ENCODE results near the gene HSD11B1. TPM values are rescaled to one million over a fixed set of nuclear protein-coding genes. Genes with fewer than 3 reads are reported as not detected.
"Not testable (repeated sequence)": the region's sequence is repeated elsewhere in the genome, so short reads cannot be mapped to it uniquely, and the experiment has no call there.

The HSD11B1 gene
- total RNA-seq, 5 donors from 2014 or later (not counting 1 experiment from before 2014, with no cell fraction given), result 0.41 to 1.1 TPM; not detected in 3

DNA sequence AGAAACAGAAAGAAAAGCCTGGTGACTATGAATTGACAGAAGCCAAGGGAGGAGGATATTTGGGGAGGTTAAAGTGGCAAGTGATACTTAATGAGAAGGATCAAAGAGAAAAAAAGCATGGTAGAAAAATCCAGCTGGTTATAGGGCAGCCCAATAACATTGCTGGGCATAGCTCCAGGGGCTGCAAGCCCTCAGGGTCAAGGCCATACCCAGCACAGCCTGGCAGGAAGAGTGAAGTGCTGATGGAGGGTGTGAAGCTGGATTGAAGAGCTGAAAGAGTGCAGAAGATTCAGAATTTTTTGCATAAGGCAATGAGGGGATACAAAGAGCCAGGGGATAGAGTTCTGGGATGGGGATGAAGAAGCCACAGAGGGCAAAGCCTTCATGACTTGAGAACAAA, 8.0 kb upstream of the HSD11B1 start:
- H3K4me1 ChIP-seq (ENCODE audit: control insufficient read depth in 1 of 2, extremely low read depth in 1 of 2, insufficient read depth in 2 of 2, low read length in 2 of 2), result no peaks in the 10 kb centered on the region
- H3K36me3 ChIP-seq (ENCODE audit: control insufficient read depth in 2 of 2, extremely low read depth in 1 of 2, insufficient read depth in 1 of 2, low read length in 1 of 2), result no peaks in the 10 kb centered on the region
- H3K27ac Mint-ChIP-seq, result no peak overlapping the region
- no peak overlapping the region for H3K27ac ChIP-seq (ENCODE audit: low read length)
- CTCF ChIA-PET, result interaction anchor here in 1 of 2 donors (0.6 kb wide), 1 partner anchor 45 kb away, joined by 3 read pairs; the partner anchor contains the start of gene LAMB3
- no peaks in the 10 kb centered on the region for H3K36me3 Mint-ChIP-seq
- H3K9me3 ChIP-seq, result no peaks in the 10 kb centered on the region
- POLR2A ChIA-PET, result no interaction called here
- peaks cover 0 to 7% of the 10 kb centered on the region in 2 donors for H3K27me3 Mint-ChIP-seq
- H3K4me3 Mint-ChIP-seq, result no peak overlapping the region
- ATAC-seq (replicated peaks in 1 of 4) (no peak), DNase-seq (no peak)
- no peak overlapping the region for H3K4me3 ChIP-seq (ENCODE audit: control insufficient read depth in 1 of 2, extremely low read depth in 1 of 2, low read length in 1 of 2)
- H3K27me3 ChIP-seq (replicated peaks in 1 of 2; ENCODE audit: control insufficient read depth in 2 of 2, extremely low read depth in 1 of 2, insufficient read depth in 2 of 2, low read length in 1 of 2), result peaks cover 0 to 2% of the 10 kb centered on the region in 2 experiments
- H3K4me1 Mint-ChIP-seq, result peaks cover 8 to 23% (median 20%) of the 10 kb centered on the region in 3 donors
- H3K9me3 Mint-ChIP-seq, result no peaks in the 10 kb centered on the region

DNA sequence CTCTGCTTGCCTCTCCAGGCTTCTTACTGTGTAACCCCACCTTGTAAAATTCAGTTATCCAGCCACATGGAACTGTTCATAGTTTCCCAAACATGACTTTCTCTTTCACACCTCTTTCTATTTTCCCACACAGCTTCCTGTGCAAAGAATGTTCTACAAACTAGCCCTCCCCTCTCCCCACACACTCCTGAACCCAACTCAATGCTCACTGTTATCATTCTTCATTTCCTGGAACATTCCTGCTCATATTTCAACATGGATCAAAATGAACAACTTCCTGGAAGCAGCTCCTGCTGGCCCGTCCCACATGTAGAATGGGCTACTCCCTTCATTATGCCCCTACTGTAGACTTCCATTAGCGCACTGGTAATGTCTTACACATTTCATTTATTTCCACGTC, 7.5 kb upstream of the HSD11B1 start:
- POLR2A ChIA-PET, result no interaction called here
- WGBS (ENCODE audit: insufficient coverage), result no CpG with 5 or more reads among the region's 3 CpGs
- Mint-ChIP-seq H3K4me3 (no peak overlapping the region), H3K9me3 (no peaks in the 10 kb centered on the region), H3K4me1 (peaks cover 7 to 21% (median 19%) of the 10 kb centered on the region in 3 donors), H3K27me3 (peaks cover 0 to 7% of the 10 kb centered on the region in 2 donors), H3K36me3 (no peaks in the 10 kb centered on the region), H3K27ac (no peak overlapping the region)
- Histone ChIP-seq H3K4me1 (ENCODE audit: control insufficient read depth in 1 of 2, extremely low read depth in 1 of 2, insufficient read depth in 2 of 2, low read length in 2 of 2) (no peaks in the 10 kb centered on the region), H3K27me3 (replicated peaks in 1 of 2; ENCODE audit: control insufficient read depth in 2 of 2, extremely low read depth in 1 of 2, insufficient read depth in 2 of 2, low read length in 1 of 2) (peaks cover 0 to 2% of the 10 kb centered on the region in 2 experiments), H3K4me3 (ENCODE audit: control insufficient read depth in 1 of 2, extremely low read depth in 1 of 2, low read length in 1 of 2) (no peak overlapping the region), H3K27ac (ENCODE audit: low read length) (no peak overlapping the region), H3K9me3 (no peaks in the 10 kb centered on the region), H3K36me3 (ENCODE audit: control insufficient read depth in 2 of 2, extremely low read depth in 1 of 2, insufficient read depth in 1 of 2, low read length in 1 of 2) (no peaks in the 10 kb centered on the region)
- CTCF ChIA-PET, result no interaction called here
- ATAC-seq (replicated peaks in 1 of 4) (no peak), DNase-seq (no peak)

DNA sequence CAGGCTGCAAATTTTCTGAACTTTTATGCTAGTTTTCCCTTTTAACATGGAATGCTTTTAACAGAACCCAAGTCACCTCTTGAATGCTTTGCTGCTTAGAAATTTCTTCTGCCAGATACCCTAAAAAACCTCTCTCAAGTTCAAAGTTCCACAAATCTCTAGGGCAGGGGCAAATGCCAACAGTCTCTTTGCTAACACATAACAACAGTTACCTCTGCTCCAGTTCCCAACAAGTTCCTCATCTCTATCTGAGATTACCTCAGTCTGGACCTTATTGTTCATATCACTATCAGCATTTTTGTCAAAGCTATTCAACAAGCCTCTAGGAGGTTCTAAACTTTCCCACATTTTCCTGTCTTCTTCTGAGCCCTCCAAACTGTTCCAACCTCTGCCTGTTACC, 4.0 kb upstream of the HSD11B1 start:
- H3K9me3 Mint-ChIP-seq; H3K27ac Mint-ChIP-seq; H3K4me3 ChIP-seq (ENCODE audit: control insufficient read depth in 1 of 2, extremely low read depth in 1 of 2, low read length in 1 of 2); H3K4me3 Mint-ChIP-seq; H3K27me3 Mint-ChIP-seq; H3K27ac ChIP-seq (ENCODE audit: low read length); DNase-seq; H3K4me1 ChIP-seq (ENCODE audit: control insufficient read depth in 1 of 2, extremely low read depth in 1 of 2, insufficient read depth in 2 of 2, low read length in 2 of 2); ATAC-seq (replicated peaks in 1 of 4); POLR2A ChIA-PET; H3K27me3 ChIP-seq (replicated peaks in 1 of 2; ENCODE audit: control insufficient read depth in 2 of 2, extremely low read depth in 1 of 2, insufficient read depth in 2 of 2, low read length in 1 of 2); CTCF ChIA-PET; H3K36me3 ChIP-seq (ENCODE audit: control insufficient read depth in 2 of 2, extremely low read depth in 1 of 2, insufficient read depth in 1 of 2, low read length in 1 of 2); H3K9me3 ChIP-seq; H3K36me3 Mint-ChIP-seq: not testable (repeated sequence)
- H3K4me1 Mint-ChIP-seq, result peaks cover 2 to 21% (median 16%) of the 10 kb centered on the region in 3 donors

DNA sequence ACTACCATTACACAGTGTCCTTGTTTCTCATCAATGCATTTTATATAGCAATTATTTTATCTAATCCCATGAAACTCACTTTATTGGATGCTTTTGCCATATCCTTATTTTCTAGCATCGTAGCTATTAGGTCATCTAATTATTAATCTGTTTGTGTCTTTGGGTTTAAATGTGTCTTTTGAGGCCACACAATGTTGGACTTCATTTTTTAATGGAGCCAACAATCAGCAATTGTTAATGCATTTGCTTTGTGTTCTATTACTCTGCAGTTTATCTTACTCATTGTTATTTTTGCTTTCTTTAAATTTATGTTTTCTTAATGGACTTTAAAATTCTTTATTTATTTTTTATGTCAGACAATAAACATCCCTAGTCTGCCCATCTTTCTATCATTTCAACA, 1.8 kb upstream of the HSD11B1 start:
- ATAC-seq (replicated peaks in 1 of 4) (no peak), DNase-seq (no peak)
- H3K27me3 ChIP-seq (replicated peaks in 1 of 2; ENCODE audit: control insufficient read depth in 2 of 2, extremely low read depth in 1 of 2, insufficient read depth in 2 of 2, low read length in 1 of 2), result no peaks in the 10 kb centered on the region
- no peaks in the 10 kb centered on the region for H3K4me1 ChIP-seq (ENCODE audit: control insufficient read depth in 1 of 2, extremely low read depth in 1 of 2, insufficient read depth in 2 of 2, low read length in 2 of 2)
- no peak overlapping the region for H3K4me3 Mint-ChIP-seq
- CTCF ChIA-PET, result no interaction called here
- peaks cover 0 to 10% (median 8%) of the 10 kb centered on the region in 3 donors for H3K4me1 Mint-ChIP-seq
- no peak overlapping the region for H3K4me3 ChIP-seq (ENCODE audit: control insufficient read depth in 1 of 2, extremely low read depth in 1 of 2, low read length in 1 of 2)
- H3K9me3 Mint-ChIP-seq, result no peaks in the 10 kb centered on the region
- H3K36me3 Mint-ChIP-seq, result peaks cover 4% of the 10 kb centered on the region
- H3K36me3 ChIP-seq (ENCODE audit: control insufficient read depth in 2 of 2, extremely low read depth in 1 of 2, insufficient read depth in 1 of 2, low read length in 1 of 2), result no peaks in the 10 kb centered on the region
- POLR2A ChIA-PET, result no interaction called here
- no peak overlapping the region for H3K27ac ChIP-seq (ENCODE audit: low read length)
- no peaks in the 10 kb centered on the region for H3K9me3 ChIP-seq
- WGBS (ENCODE audit: insufficient coverage), result no CpG with 5 or more reads among the region's 1 CpG
- peaks cover 2 to 7% of the 10 kb centered on the region in 2 donors for H3K27me3 Mint-ChIP-seq
- no peak overlapping the region for H3K27ac Mint-ChIP-seq

DNA sequence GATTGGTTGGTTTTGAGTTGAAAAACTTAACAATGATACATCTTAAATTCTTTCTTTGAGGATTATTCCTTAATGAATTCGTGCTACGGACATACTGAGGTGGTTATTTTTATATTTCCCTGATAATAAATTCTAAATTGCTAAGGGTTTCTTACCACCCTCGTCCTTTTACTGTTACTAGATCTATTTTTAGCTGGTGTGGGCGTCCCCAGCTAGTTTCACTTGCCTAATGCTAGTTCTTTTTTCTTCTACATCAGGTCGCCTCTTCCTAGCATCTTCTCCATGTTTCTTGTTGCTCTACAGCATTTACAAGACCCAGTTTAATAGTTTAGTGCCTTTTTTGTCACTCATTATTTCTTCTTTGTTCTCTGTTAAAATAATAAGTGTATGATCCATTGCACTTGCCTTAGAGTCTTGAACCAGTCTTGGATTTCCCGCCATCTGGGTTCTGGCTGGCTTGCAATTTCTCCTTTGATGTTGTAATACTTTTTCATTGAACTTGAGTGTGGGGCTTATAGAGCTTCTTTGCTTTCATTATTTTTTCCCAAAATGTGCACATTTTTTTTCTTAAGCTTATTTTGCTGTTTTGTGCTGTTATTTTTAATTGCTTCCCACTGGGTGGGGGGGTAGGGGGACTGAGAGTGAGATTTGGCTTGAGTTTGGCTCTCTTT, 677 bp upstream of the HSD11B1 start:
- ChIA-PET CTCF (interaction anchor here (0.6 to 1.2 kb wide), 3 partner anchors 17 to 147 kb away, joined by 3 to 7 read pairs (median 5); no protein-coding TSS in a partner anchor), POLR2A (no interaction called here)
- Histone ChIP-seq H3K9me3 (no peaks in the 10 kb centered on the region), H3K27ac (ENCODE audit: low read length) (no peak overlapping the region), H3K4me1 (ENCODE audit: control insufficient read depth in 1 of 2, extremely low read depth in 1 of 2, insufficient read depth in 2 of 2, low read length in 2 of 2) (no peaks in the 10 kb centered on the region), H3K4me3 (ENCODE audit: control insufficient read depth in 1 of 2, extremely low read depth in 1 of 2, low read length in 1 of 2) (no peak overlapping the region), H3K27me3 (replicated peaks in 1 of 2; ENCODE audit: control insufficient read depth in 2 of 2, extremely low read depth in 1 of 2, insufficient read depth in 2 of 2, low read length in 1 of 2) (no peaks in the 10 kb centered on the region), H3K36me3 (ENCODE audit: control insufficient read depth in 2 of 2, extremely low read depth in 1 of 2, insufficient read depth in 1 of 2, low read length in 1 of 2) (no peaks in the 10 kb centered on the region)
- WGBS (ENCODE audit: insufficient coverage), result 24% methylated on average over 2 of the region's 6 CpGs
- no peak overlapping the region for H3K27ac Mint-ChIP-seq
- H3K36me3 Mint-ChIP-seq, result peaks cover 4% of the 10 kb centered on the region
- peaks cover 2 to 3% of the 10 kb centered on the region in 2 donors for H3K27me3 Mint-ChIP-seq
- ATAC-seq (replicated peaks in 1 of 4), result no peak
- no peak for DNase-seq
- H3K9me3 Mint-ChIP-seq, result no peaks in the 10 kb centered on the region
- H3K4me3 Mint-ChIP-seq, result no peak overlapping the region
- peaks cover 0 to 10% (median 8%) of the 10 kb centered on the region in 3 donors for H3K4me1 Mint-ChIP-seq

DNA sequence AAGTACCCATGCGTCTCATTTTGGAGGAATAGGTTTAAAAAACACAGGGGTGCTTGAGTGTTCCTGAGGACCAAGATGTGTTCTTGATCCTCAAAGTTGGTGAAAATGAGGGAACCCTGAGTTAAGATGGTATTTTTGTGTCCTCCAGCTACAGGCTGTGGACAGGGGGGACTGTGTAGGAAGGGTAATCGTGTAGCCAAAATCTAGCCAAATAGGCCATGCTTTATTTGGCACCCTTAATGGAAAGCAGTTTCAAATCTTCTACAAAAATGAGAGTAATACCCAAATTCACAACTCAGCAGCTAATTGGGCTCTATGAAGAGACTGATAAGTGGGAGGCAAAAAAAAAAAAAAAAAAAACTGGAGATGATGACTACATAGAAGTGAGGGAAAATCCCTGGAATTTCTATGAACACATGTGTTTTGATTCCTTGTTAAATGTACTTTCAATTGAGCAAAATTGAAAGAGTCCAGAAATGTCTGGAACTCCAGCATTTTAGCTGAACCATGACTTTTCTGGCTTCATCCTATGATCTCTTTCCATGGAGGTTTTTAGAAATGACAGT, 470 bp downstream of the HSD11B1 start:
- POLR2A ChIA-PET, result no interaction called here
- H3K36me3 Mint-ChIP-seq, result peaks cover 4% of the 10 kb centered on the region
- no peak for DNase-seq
- Histone ChIP-seq H3K9me3 (no peaks in the 10 kb centered on the region), H3K27ac (ENCODE audit: low read length) (no peak overlapping the region), H3K4me3 (ENCODE audit: control insufficient read depth in 1 of 2, extremely low read depth in 1 of 2, low read length in 1 of 2) (no peak overlapping the region), H3K4me1 (ENCODE audit: control insufficient read depth in 1 of 2, extremely low read depth in 1 of 2, insufficient read depth in 2 of 2, low read length in 2 of 2) (no peaks in the 10 kb centered on the region), H3K36me3 (ENCODE audit: control insufficient read depth in 2 of 2, extremely low read depth in 1 of 2, insufficient read depth in 1 of 2, low read length in 1 of 2) (no peaks in the 10 kb centered on the region), H3K27me3 (replicated peaks in 1 of 2; ENCODE audit: control insufficient read depth in 2 of 2, extremely low read depth in 1 of 2, insufficient read depth in 2 of 2, low read length in 1 of 2) (no peaks in the 10 kb centered on the region)
- no peak for ATAC-seq (replicated peaks in 1 of 4)
- 83% methylated on average over 1 of the region's 2 CpGs for WGBS (ENCODE audit: insufficient coverage)
- H3K4me3 Mint-ChIP-seq, result no peak overlapping the region
- peaks cover 0 to 2% of the 10 kb centered on the region in 2 donors for H3K27me3 Mint-ChIP-seq
- H3K27ac Mint-ChIP-seq, result no peak overlapping the region
- peaks cover 2 to 16% (median 16%) of the 10 kb centered on the region in 3 donors for H3K4me1 Mint-ChIP-seq
- H3K9me3 Mint-ChIP-seq, result no peaks in the 10 kb centered on the region
- CTCF ChIA-PET, result interaction anchor here in 1 of 2 donors (0.6 kb wide), 1 partner anchor 40 kb away, joined by 3 read pairs; no protein-coding TSS in a partner anchor

Measured in T-cell (primary cell).